RWPE2 (cell line): ENCODE results near the gene SLC16A3.

ENCODE experiments used
- ATAC-seq: fragments of 200-7000 bp; cut with Tn5 transposase; 3 replicates; pipeline ENCODE4 v1.9.1; 2021; ENCODE audit warnings: low read depth
- DNase-seq: peaks from one replicate; pipeline ENCODE4 v3.0.0-alpha.2; 2020; ENCODE audit warnings: low spot score
- H3K27ac ChIP-seq: fragments of 450-650 bp; 2 replicates; pipeline ENCODE4 v1.5.1; 2017; ENCODE audit warnings: mild to moderate bottlenecking; ENCODE audit not compliant: poor library complexity, severe bottlenecking
- H3K27me3 ChIP-seq: fragments of 250-450 bp; sonication (Bioruptor Pico); 2 replicates; pipeline ENCODE4 v1.5.1; 2021; ENCODE audit warnings: mild to moderate bottlenecking, moderate library complexity; ENCODE audit not compliant: insufficient read depth, poor library complexity, severe bottlenecking
- H3K36me3 ChIP-seq: fragments of 250-450 bp; sonication (Bioruptor Pico); 2 replicates; pipeline ENCODE4 v1.5.1; 2020; ENCODE audit warnings: low read depth, mild to moderate bottlenecking, moderate library complexity
- H3K4me1 ChIP-seq: fragments of 250-450 bp; sonication (Bioruptor Pico); 2 replicates; pipeline ENCODE4 v1.5.1; 2021; ENCODE audit warnings: mild to moderate bottlenecking, moderate library complexity; ENCODE audit not compliant: insufficient read depth, poor library complexity, severe bottlenecking
- H3K4me3 ChIP-seq: fragments of 250-450 bp; sonication (Bioruptor Pico); 2 replicates; pipeline ENCODE4 v1.5.1; 2021; ENCODE audit warnings: mild to moderate bottlenecking, moderate library complexity; ENCODE audit not compliant: severe bottlenecking
- H3K9me3 ChIP-seq: fragments of 250-450 bp; sonication (Bioruptor Pico); 2 replicates; pipeline ENCODE4 v1.5.1; 2021; ENCODE audit warnings: mild to moderate bottlenecking, moderate library complexity; ENCODE audit not compliant: severe bottlenecking
- TF ChIP-seq, protein P1 (sequence below): fragments of 450-650 bp; IDR thresholded peaks from one replicate; pipeline ENCODE4 v1.5.1; 2017; ENCODE audit warnings: mild to moderate bottlenecking, moderate library complexity; ENCODE audit not compliant: poor library complexity, severe bottlenecking

The SLC16A3 gene

DNA sequence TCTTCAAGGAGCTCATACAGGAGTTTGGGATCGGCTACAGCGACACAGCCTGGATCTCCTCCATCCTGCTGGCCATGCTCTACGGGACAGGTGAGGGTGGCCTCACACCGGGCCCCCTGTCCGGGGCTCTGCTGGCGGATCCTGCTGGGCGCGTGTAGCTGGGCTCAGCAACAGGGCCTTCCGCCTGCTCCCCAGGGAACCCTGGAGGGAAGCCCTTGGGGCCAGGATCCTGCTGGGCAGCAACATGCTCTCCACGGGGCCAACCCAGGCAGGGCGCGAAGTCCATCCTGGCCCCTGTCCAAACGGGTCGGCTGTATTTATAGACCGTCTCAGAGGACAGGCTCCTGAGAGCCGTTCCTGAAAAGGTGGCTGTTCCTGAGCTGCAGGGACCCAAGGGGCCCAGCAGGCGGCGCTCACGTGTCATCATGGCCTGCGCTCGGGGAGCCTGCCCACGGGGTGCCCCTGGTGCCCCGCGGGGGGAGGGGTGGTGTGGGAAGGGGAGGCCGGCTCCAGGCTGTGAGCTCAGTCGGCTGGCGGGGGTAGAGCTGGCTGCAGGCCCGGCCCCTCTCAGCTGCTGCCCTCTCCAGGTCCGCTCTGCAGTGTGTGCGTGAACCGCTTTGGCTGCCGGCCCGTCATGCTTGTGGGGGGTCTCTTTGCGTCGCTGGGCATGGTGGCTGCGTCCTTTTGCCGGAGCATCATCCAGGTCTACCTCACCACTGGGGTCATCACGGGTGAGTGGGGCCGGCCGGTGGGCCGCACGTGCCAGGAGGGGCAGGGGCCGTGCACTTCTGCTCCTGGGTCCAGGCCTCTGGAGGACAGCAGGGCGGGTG lies 7.5 kb downstream of the SLC16A3 start:
- TF ChIP-seq, protein P1, sequence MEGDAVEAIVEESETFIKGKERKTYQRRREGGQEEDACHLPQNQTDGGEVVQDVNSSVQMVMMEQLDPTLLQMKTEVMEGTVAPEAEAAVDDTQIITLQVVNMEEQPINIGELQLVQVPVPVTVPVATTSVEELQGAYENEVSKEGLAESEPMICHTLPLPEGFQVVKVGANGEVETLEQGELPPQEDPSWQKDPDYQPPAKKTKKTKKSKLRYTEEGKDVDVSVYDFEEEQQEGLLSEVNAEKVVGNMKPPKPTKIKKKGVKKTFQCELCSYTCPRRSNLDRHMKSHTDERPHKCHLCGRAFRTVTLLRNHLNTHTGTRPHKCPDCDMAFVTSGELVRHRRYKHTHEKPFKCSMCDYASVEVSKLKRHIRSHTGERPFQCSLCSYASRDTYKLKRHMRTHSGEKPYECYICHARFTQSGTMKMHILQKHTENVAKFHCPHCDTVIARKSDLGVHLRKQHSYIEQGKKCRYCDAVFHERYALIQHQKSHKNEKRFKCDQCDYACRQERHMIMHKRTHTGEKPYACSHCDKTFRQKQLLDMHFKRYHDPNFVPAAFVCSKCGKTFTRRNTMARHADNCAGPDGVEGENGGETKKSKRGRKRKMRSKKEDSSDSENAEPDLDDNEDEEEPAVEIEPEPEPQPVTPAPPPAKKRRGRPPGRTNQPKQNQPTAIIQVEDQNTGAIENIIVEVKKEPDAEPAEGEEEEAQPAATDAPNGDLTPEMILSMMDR = peak; percentile 79
- ATAC-seq (no peak), DNase-seq (no peak)
- Histone ChIP-seq H3K36me3 (peaks cover 79% of the 10 kb centered on the region), H3K9me3 (no peaks in the 10 kb centered on the region), H3K27me3 (no peaks in the 10 kb centered on the region), H3K4me1 (peaks cover 83% of the 10 kb centered on the region), H3K4me3 (no peak overlapping the region), H3K27ac (peak overlapping the region; percentile 91)

DNA sequence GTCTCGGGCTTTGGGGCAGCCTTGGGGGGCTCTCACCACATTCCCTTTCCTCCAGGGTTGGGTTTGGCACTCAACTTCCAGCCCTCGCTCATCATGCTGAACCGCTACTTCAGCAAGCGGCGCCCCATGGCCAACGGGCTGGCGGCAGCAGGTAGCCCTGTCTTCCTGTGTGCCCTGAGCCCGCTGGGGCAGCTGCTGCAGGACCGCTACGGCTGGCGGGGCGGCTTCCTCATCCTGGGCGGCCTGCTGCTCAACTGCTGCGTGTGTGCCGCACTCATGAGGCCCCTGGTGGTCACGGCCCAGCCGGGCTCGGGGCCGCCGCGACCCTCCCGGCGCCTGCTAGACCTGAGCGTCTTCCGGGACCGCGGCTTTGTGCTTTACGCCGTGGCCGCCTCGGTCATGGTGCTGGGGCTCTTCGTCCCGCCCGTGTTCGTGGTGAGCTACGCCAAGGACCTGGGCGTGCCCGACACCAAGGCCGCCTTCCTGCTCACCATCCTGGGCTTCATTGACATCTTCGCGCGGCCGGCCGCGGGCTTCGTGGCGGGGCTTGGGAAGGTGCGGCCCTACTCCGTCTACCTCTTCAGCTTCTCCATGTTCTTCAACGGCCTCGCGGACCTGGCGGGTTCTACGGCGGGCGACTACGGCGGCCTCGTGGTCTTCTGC lies 8.4 kb downstream of the SLC16A3 start:
- no peaks in the 10 kb centered on the region for H3K27me3 ChIP-seq
- H3K4me1 ChIP-seq = peaks cover 89% of the 10 kb centered on the region
- H3K4me3 ChIP-seq = no peak overlapping the region
- H3K9me3 ChIP-seq = no peaks in the 10 kb centered on the region
- peak overlapping the region; percentile 91 for H3K27ac ChIP-seq
- TF ChIP-seq, protein P1 = no peak
- DNase-seq (no peak), ATAC-seq (no peak)
- peaks cover 71% of the 10 kb centered on the region for H3K36me3 ChIP-seq

DNA sequence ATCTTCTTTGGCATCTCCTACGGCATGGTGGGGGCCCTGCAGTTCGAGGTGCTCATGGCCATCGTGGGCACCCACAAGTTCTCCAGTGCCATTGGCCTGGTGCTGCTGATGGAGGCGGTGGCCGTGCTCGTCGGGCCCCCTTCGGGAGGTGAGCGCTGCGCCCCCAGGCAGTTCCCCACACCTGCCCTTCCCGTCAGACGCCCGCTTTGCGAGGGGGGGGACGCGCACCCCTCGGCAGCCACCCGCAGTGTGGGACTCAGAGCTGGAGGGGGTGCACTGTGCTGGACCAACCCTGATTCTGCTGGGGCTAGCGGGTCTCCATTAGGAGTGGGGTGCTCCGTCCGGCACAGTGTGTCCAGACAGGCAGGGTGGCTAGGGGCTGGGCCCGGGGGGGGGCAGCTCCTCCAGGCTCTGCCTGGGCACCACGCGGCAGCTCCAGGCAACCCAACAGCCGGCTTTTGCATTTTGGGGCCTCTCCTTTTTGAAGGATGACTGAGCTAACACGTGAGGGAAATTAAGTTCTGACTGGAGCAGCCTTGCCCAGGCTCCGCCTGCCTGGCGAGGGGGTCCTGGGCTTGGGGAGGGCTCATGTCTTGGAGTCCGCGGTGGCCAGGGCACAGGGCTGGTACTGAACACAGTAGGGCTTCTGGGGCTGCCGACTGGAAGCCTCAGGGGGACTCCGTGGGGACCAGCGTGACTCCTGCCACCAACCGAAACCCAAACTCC lies 9.1 kb downstream of the SLC16A3 start:
- Histone ChIP-seq H3K36me3 (peaks cover 75% of the 10 kb centered on the region), H3K27ac (peak overlapping the region; percentile 91), H3K9me3 (no peaks in the 10 kb centered on the region), H3K4me1 (peaks cover 95% of the 10 kb centered on the region), H3K4me3 (no peak overlapping the region), H3K27me3 (no peaks in the 10 kb centered on the region)
- DNase-seq = no peak
- TF ChIP-seq, protein P1 = no peak
- ATAC-seq = no peak

DNA sequence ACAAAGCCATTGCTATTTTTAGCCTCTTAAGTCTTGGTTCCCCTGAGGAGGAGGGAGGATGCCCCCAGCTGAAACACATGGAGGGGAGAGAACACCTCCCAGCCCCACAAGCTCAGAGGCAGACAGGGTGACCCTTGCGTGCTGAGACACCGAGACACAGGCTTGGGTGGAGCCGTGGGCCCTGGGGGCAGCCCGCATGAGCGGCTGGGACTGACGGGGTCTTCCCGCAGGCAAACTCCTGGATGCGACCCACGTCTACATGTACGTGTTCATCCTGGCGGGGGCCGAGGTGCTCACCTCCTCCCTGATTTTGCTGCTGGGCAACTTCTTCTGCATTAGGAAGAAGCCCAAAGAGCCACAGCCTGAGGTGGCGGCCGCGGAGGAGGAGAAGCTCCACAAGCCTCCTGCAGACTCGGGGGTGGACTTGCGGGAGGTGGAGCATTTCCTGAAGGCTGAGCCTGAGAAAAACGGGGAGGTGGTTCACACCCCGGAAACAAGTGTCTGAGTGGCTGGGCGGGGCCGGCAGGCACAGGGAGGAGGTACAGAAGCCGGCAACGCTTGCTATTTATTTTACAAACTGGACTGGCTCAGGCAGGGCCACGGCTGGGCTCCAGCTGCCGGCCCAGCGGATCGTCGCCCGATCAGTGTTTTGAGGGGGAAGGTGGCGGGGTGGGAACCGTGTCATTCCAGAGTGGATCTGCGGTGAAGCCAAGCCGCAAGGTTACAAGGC lies 9.8 kb downstream of the SLC16A3 start:
- H3K27ac ChIP-seq = peak overlapping the region; percentile 91
- peak; percentile 96 for DNase-seq
- no peaks in the 10 kb centered on the region for H3K9me3 ChIP-seq
- no peak overlapping the region for H3K4me3 ChIP-seq
- ATAC-seq = peak; percentile 13
- TF ChIP-seq, protein P1 = no peak
- H3K4me1 ChIP-seq = peaks cover 94% of the 10 kb centered on the region
- peaks cover 75% of the 10 kb centered on the region for H3K36me3 ChIP-seq
- H3K27me3 ChIP-seq = no peaks in the 10 kb centered on the region
